OCI-LY7 (cell line): Measurements from ENCODE around the gene TIMM10. TPM values are rescaled to one million over a fixed set of nuclear protein-coding genes. Genes with fewer than 3 reads are reported as not detected.

Experiments used
- BruUV-seq: library from RNA; stranded (reverse); fragments of 400-500 nt; replicated peaks from 2 replicates; lab custom pipeline; 2021; lab: Mats Ljungman, UMichigan
- CTCF ChIA-PET: fragments of 300-600 bp; sonication (Branson Sonifier 250); formaldehyde crosslinking; loops from one replicate; lab custom pipeline; 2022; ENCODE audit warnings: antibody characterized with exemption; ENCODE audit not compliant: unreplicated experiment; lab: Charles Lee
- POLR2A ChIA-PET: fragments of 300-600 bp; sonication (Branson Sonifier 250); formaldehyde crosslinking; loops from one replicate; lab custom pipeline; 2022; ENCODE audit warnings: antibody characterized with exemption; lab: Charles Lee
- DNase-seq: peaks from one replicate; pipeline ENCODE4 v3.0.0-alpha.2; 2015; ENCODE audit warnings: low spot score
- H2AFZ ChIP-seq: fragments of 200-600 bp; sonication (generic), shearing (Covaris generic); 2 replicates; pipeline ENCODE4 v1.6.1; 2014; ENCODE audit warnings: mild to moderate bottlenecking, antibody characterized with exemption, low read length, moderate library complexity
- H3K27ac ChIP-seq: fragments of 200-600 bp; sonication (generic); 2 replicates; pipeline ENCODE4 v1.5.1; 2014; ENCODE audit warnings: mixed run types, low read depth, mild to moderate bottlenecking, moderate library complexity, low read length, inconsistent platforms; ENCODE audit not compliant: poor library complexity, severe bottlenecking
- H3K36me3 ChIP-seq: fragments of 200-600 bp; sonication (generic); 2 replicates; pipeline ENCODE4 v1.6.1; 2014; ENCODE audit warnings: mild to moderate bottlenecking, antibody characterized with exemption, low read length, moderate library complexity, mixed read lengths; ENCODE audit not compliant: insufficient read depth
- H3K4me1 ChIP-seq: fragments of 200-600 bp; sonication (generic); 2 replicates; pipeline ENCODE4 v1.5.1; 2014; ENCODE audit warnings: mild to moderate bottlenecking, low read length; ENCODE audit not compliant: insufficient read depth, poor library complexity, severe bottlenecking
- H3K4me2 ChIP-seq: fragments of 200-600 bp; sonication (generic); 2 replicates; pipeline ENCODE4 v1.6.1; 2014; ENCODE audit warnings: mild to moderate bottlenecking, low read length
- H3K4me3 ChIP-seq: fragments of 200-600 bp; sonication (generic); 2 replicates; pipeline ENCODE4 v1.5.1; 2014; ENCODE audit warnings: mild to moderate bottlenecking, low read depth, low read length; ENCODE audit not compliant: poor library complexity, severe bottlenecking
- H3K79me2 ChIP-seq: fragments of 200-600 bp; sonication (generic); 2 replicates; pipeline ENCODE4 v1.6.1; 2016; ENCODE audit warnings: low read depth, mild to moderate bottlenecking, low read length, moderate library complexity, mixed read lengths; ENCODE audit not compliant: insufficient read depth
- H3K9me2 ChIP-seq: fragments of 200-600 bp; sonication (generic); 2 replicates; pipeline ENCODE4 v1.6.1; 2016; ENCODE audit warnings: mild to moderate bottlenecking, low read length, mixed read lengths; ENCODE audit not compliant: insufficient read depth
- H3K9me3 ChIP-seq: fragments of 200-600 bp; sonication (generic); 2 replicates; pipeline ENCODE4 v1.6.1; 2014; ENCODE audit warnings: mild to moderate bottlenecking, mixed run types, low read length, mixed read lengths
- H4K20me1 ChIP-seq: fragments of 200-600 bp; sonication (generic); 2 replicates; pipeline ENCODE4 v1.6.1; 2014; ENCODE audit warnings: mild to moderate bottlenecking, antibody characterized with exemption, low read length, moderate library complexity, mixed read lengths; ENCODE audit not compliant: insufficient read depth
- EZH2phosphoT487 ChIP-seq: fragments of 200-600 bp; sonication (generic); IDR thresholded peaks from 2 replicates; pipeline ENCODE4 v1.6.1; 2018; ENCODE audit warnings: low read depth, borderline replicate concordance, mild to moderate bottlenecking, mixed run types, antibody characterized with exemption, low read length, moderate library complexity, mixed read lengths
- intact Hi-C: fragments of 100-400 bp; cut with micrococcal nuclease; formaldehyde crosslinking; loops from one replicate; pipeline ENCODE4 v1.10.0; 2022; ENCODE audit not compliant: unreplicated experiment
- total RNA-seq, 2 experiments: library from RNA; depleted of rRNA in 1 of 2; stranded (reverse); fragments of >200 nt in 1 of 2; shearing (Covaris generic) in 1 of 2; gene quantifications; 2 replicates each; pipeline ENCODE4 v1.2.3, GENCODE V29; 2014 to 2022
- TF ChIP-seq, protein P1 (sequence below): fragments of 200-600 bp; sonication (generic); conservative IDR thresholded peaks from 2 replicates; pipeline ENCODE4 v1.5.1; 2014; ENCODE audit warnings: mild to moderate bottlenecking, antibody characterized with exemption, low read length, moderate library complexity, mixed read lengths

TIMM10 gene
- total RNA-seq, 2 experiments from 2014 or later: 163 to 258 TPM

GRCh38 chr11:57496109-57496820 lies 34.3 kb downstream of the TIMM10 start:
- Histone ChIP-seq H3K4me1 (peaks cover 16% of the 10 kb centered on the region), H3K9me3 (no peaks in the 10 kb centered on the region), H3K4me3 (no peak overlapping the region), H4K20me1 (no peaks in the 10 kb centered on the region), H3K36me3 (peaks cover 86% of the 10 kb centered on the region), H3K4me2 (no peak overlapping the region), H3K9me2 (no peaks in the 10 kb centered on the region), H2AFZ (no peak overlapping the region), H3K79me2 (no peaks in the 10 kb centered on the region), H3K27ac (no peak overlapping the region)
- TF ChIP-seq, protein P1, sequence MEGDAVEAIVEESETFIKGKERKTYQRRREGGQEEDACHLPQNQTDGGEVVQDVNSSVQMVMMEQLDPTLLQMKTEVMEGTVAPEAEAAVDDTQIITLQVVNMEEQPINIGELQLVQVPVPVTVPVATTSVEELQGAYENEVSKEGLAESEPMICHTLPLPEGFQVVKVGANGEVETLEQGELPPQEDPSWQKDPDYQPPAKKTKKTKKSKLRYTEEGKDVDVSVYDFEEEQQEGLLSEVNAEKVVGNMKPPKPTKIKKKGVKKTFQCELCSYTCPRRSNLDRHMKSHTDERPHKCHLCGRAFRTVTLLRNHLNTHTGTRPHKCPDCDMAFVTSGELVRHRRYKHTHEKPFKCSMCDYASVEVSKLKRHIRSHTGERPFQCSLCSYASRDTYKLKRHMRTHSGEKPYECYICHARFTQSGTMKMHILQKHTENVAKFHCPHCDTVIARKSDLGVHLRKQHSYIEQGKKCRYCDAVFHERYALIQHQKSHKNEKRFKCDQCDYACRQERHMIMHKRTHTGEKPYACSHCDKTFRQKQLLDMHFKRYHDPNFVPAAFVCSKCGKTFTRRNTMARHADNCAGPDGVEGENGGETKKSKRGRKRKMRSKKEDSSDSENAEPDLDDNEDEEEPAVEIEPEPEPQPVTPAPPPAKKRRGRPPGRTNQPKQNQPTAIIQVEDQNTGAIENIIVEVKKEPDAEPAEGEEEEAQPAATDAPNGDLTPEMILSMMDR: no peak
- TF ChIP-seq EZH2phosphoT487: no peak
- TSS peak; percentile 44 for BruUV-seq
- POLR2A ChIA-PET: interaction anchor here (1.3 to 5.3 kb wide), 3 partner anchors 10 to 17 kb away, joined by 3 to 42 read pairs (median 11); no protein-coding TSS in a partner anchor
- CTCF ChIA-PET: no interaction called here
- no peak for DNase-seq
- intact Hi-C loops: no loop called here

GRCh38 chr11:57493507-57494503 lies 36.7 kb downstream of the TIMM10 start:
- POLR2A ChIA-PET: interaction anchor here (0.6 to 5.3 kb wide), 16 partner anchors 8 to 291 kb away, joined by 3 to 64 read pairs (median 4); partner anchors contain the start of genes SELENOH, SLC43A1 and TIMM10
- peaks cover 16% of the 10 kb centered on the region for H3K4me1 ChIP-seq
- H3K9me2 ChIP-seq: no peaks in the 10 kb centered on the region
- peak; percentile 91 for DNase-seq
- H2AFZ ChIP-seq: no peak overlapping the region
- intact Hi-C loops: loop anchor here (1.0 kb wide), 3 partner anchors 18 to 150 kb away; no protein-coding TSS in a partner anchor
- CTCF ChIA-PET: interaction anchor here (0.6 to 2.5 kb wide), 17 partner anchors 8 to 174 kb away, joined by 3 to 60 read pairs (median 9); partner anchors contain the start of genes SLC43A1 and ZDHHC5
- no peak overlapping the region for H3K4me3 ChIP-seq
- no peak for TF ChIP-seq EZH2phosphoT487
- TF ChIP-seq, protein P1: peak; percentile 96
- H3K36me3 ChIP-seq: peaks cover 86% of the 10 kb centered on the region
- H3K9me3 ChIP-seq: no peaks in the 10 kb centered on the region
- no peak overlapping the region for H3K4me2 ChIP-seq
- H3K79me2 ChIP-seq: no peaks in the 10 kb centered on the region
- TSS peak; percentile 27 for BruUV-seq
- peak overlapping the region; percentile 75 for H3K27ac ChIP-seq
- H4K20me1 ChIP-seq: no peaks in the 10 kb centered on the region
